ENCODE measurements around the gene TXK.

TXK gene

DNA sequence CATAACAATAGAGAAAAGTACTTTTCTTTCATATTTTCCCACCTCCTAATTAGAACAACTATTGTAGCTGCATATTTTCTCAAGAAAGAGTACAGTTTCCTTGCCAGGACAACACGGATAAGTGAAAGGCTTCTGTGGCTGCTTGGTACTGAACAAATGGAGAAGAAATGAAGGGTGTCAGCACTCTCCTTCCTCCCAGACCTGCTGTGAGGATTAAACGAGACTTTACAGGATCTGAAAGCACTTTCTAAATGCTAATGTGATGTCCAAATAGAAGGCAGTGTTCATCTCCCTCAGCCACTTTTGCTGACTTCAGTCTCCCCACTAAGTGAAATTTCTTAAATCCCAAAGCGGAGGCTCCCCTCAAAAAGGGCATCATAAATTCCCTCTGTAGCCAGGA lies 103.6 kb downstream of the TXK start:
- TF ChIP-seq, protein P1, sequence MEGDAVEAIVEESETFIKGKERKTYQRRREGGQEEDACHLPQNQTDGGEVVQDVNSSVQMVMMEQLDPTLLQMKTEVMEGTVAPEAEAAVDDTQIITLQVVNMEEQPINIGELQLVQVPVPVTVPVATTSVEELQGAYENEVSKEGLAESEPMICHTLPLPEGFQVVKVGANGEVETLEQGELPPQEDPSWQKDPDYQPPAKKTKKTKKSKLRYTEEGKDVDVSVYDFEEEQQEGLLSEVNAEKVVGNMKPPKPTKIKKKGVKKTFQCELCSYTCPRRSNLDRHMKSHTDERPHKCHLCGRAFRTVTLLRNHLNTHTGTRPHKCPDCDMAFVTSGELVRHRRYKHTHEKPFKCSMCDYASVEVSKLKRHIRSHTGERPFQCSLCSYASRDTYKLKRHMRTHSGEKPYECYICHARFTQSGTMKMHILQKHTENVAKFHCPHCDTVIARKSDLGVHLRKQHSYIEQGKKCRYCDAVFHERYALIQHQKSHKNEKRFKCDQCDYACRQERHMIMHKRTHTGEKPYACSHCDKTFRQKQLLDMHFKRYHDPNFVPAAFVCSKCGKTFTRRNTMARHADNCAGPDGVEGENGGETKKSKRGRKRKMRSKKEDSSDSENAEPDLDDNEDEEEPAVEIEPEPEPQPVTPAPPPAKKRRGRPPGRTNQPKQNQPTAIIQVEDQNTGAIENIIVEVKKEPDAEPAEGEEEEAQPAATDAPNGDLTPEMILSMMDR (conservative IDR thresholded peaks at IDR 0.05; ENCODE audit: low read depth, low read length), result no peak
- no peak overlapping the region for H3K4me3 ChIP-seq (ENCODE audit: low read depth, low read length)
- peak; percentile 28 for DNase-seq (ENCODE audit: low read depth)

DNA sequence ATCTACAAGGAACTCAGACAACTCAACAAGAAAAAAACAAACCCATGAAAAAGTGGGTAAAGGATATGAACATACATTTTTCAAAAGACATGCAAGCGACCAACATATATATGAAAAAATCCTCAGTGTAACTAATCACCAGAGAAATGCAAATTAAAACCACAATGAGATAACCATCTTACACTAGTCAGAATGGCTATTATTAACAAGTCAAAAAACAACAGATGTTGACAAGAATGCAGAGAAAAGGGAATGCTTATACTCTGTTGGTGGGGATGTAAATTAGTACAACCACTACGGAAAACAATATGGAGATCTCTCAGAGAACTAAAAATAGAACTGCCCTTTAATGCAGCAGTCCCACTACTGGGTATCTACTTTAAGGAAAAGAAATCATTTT lies 105.4 kb downstream of the TXK start:
- TF ChIP-seq, protein P1 (conservative IDR thresholded peaks at IDR 0.05; ENCODE audit: low read depth, low read length), result no peak
- DNase-seq (ENCODE audit: low read depth), result no peak
- H3K4me3 ChIP-seq (ENCODE audit: low read depth, low read length), result no peak overlapping the region

DNA sequence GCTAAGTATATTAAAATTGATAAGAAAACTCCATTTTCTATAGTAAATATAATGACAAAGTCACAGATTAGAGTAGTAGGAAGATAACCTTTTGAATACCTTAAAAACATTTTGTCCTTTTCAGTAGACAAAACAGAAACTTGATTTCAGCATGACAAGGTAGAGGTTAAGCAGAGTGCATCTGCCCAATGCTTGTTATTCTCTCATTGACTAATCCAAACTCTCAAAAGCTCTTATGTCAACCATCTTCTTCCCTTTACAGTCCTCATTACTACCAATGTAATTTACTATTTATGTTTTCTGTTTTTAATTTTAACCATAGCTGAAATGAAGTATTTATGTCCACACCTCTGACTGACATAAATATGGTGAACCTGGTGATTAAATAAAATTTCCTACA lies 106.4 kb downstream of the TXK start:
- no peak for DNase-seq (ENCODE audit: low read depth)
- H3K4me3 ChIP-seq (ENCODE audit: low read depth, low read length), result no peak overlapping the region
- TF ChIP-seq, protein P1 (conservative IDR thresholded peaks at IDR 0.05; ENCODE audit: low read depth, low read length), result no peak

DNA sequence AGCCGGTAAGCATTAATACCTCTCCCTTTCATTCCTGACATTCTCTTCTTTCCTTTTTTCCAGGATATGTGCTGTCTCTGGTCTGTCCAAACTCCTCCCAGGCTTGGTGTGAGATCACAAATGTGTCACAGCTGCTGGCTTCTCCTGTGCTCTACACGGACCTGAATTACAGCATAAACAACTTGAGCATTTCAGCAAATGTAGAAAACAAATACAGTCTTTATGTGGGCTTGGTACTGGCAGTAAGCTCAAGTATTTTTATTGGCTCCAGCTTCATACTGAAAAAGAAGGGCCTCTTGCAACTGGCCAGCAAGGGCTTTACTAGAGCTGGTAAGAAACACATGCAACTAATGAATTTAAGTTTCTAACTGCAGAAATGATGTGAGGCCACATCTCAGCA lies 109.0 kb downstream of the TXK start:
- DNase-seq (ENCODE audit: low read depth), result peak; percentile 59

DNA sequence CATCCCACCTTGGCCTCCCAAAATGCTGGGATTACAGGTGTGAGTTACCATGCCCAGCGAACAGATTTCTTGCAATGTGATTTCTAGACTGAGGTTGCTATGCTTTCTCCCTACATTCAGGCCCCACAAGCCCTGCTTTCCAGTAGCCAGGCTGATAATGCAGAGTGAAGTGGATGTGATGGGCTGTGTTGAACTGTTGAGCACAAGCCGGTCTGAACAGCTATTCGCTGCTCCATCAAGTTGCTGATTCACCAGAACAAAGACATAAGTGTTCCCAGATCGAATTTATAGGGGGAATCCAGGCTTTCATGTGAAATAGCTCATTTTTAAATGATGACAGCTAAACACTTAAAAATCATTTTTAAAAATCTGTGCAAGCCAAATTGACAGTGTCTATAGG lies 109.5 kb downstream of the TXK start:
- H3K4me3 ChIP-seq (ENCODE audit: low read depth, low read length), result no peak overlapping the region
- TF ChIP-seq, protein P1 (conservative IDR thresholded peaks at IDR 0.05; ENCODE audit: low read depth, low read length), result no peak
- DNase-seq (ENCODE audit: low read depth), result peak; percentile 8

More for the DNA sequence above, 109.0 kb downstream of the TXK start:
- TF ChIP-seq, protein P1 (conservative IDR thresholded peaks at IDR 0.05; ENCODE audit: low read depth, low read length), result no peak
- H3K4me3 ChIP-seq (ENCODE audit: low read depth, low read length), result no peak overlapping the region

DNA sequence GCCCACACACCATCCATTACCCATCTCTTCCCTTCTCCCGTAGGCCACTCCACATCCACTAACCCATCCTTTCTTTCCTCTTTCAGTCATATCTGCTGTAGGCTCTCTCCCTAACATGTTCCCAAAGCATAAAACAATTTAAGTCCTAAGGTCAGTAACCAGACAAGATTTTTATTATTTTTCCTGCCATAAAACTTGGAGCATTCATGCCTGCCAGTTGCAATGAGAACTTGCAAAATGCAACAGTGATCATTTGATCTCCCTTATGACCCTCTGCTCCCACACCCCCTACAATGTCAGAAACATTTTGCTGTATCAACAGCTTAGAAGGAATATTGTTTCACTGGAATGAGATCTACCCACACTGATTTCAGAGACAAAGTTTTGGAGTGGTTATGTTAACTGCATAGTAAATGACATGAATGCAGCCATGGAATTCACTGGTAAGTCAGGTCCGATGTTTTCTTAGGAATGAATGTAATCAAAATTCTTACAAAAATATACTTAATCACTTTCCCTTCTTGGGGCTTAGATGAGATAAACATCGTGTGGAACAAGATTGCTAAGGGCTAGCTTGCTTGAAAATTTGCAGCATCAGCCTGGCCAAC lies 111.8 kb downstream of the TXK start:
- TF ChIP-seq, protein P1 (conservative IDR thresholded peaks at IDR 0.05; ENCODE audit: low read depth, low read length), result no peak
- H3K4me3 ChIP-seq (ENCODE audit: low read depth, low read length), result no peak overlapping the region
- peak; percentile 30 for DNase-seq (ENCODE audit: low read depth)

DNA sequence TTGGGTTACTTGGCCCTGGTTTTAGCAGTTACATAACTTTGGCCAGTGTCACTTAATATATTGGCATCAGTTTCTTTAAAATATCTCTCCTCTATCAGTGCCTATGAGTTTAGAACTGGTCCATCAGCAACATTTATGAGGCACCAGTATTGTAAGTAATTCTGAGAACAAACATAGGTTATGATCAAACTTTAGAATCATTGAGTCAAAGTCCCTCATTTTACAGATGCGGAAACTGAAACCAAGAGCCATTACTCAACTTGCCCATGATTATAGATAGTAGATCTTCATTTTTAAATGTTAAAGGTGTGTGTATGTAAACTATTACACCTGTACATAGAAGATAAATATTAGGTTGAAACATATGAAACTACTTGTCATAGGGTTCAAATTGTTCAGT lies 113.0 kb downstream of the TXK start:
- TF ChIP-seq, protein P1 (conservative IDR thresholded peaks at IDR 0.05; ENCODE audit: low read depth, low read length), result no peak
- no peak overlapping the region for H3K4me3 ChIP-seq (ENCODE audit: low read depth, low read length)
- no peak for DNase-seq (ENCODE audit: low read depth)
